Measurements from ENCODE around the gene FAM83C. TPM values are rescaled to one million over a fixed set of nuclear protein-coding genes. Genes with fewer than 3 reads are reported as not detected.

FAM83C gene
- total RNA-seq, 1 donor from 2014 or later, result not detected

GRCh38 chr20:35305682-35306556, 13.7 kb upstream of the FAM83C start:
- H3K4me3 Mint-ChIP-seq, result no peak overlapping the region
- ChIA-PET CTCF (interaction anchor here (0.9 to 1.9 kb wide), 4 partner anchors 11 to 141 kb away, joined by 3 to 5 read pairs (median 4); no protein-coding TSS in a partner anchor), POLR2A (interaction anchor here (0.6 to 1.7 kb wide), 5 partner anchors 28 to 863 kb away, joined by 3 to 7 read pairs (median 3); partner anchors contain the start of gene MMP24OS)
- intact Hi-C loops (cut with micrococcal nuclease), result no loop called here
- DNase-seq (no peak), ATAC-seq (ENCODE audit: low read depth) (peak; percentile 72)
- no peaks in the 10 kb centered on the region for H3K27me3 Mint-ChIP-seq
- H3K9me3 Mint-ChIP-seq, result no peaks in the 10 kb centered on the region
- H3K27ac Mint-ChIP-seq, result peak overlapping the region; percentile 41
- H3K4me1 Mint-ChIP-seq, result peaks cover 11% of the 10 kb centered on the region
- H3K36me3 Mint-ChIP-seq (ENCODE audit: low read depth), result peaks cover 28% of the 10 kb centered on the region
- TF ChIP-seq CTCF (IDR thresholded peaks at IDR 0.05), result no peak

GRCh38 chr20:35304956-35305355, 12.7 kb upstream of the FAM83C start:
- ChIA-PET POLR2A (interaction anchor here (0.6 to 1.7 kb wide), 4 partner anchors 27 to 610 kb away, joined by 3 to 7 read pairs (median 4); partner anchors contain the start of gene MMP24OS), CTCF (interaction anchor here (0.6 to 2.4 kb wide), 4 partner anchors 12 to 142 kb away, joined by 3 to 14 read pairs (median 4); no protein-coding TSS in a partner anchor)
- DNase-seq (no peak), ATAC-seq (ENCODE audit: low read depth) (no peak)
- Mint-ChIP-seq H3K27ac (no peak overlapping the region), H3K4me3 (no peak overlapping the region), H3K9me3 (no peaks in the 10 kb centered on the region), H3K27me3 (no peaks in the 10 kb centered on the region), H3K4me1 (peaks cover 11% of the 10 kb centered on the region), H3K36me3 (ENCODE audit: low read depth) (peaks cover 24% of the 10 kb centered on the region)
- TF ChIP-seq CTCF (IDR thresholded peaks at IDR 0.05), result no peak
- intact Hi-C loops (cut with micrococcal nuclease), result loop anchor here (1.0 kb wide), 1 partner anchor 142 kb away; no protein-coding TSS in a partner anchor

GRCh38 chr20:35303735-35304491, 11.7 kb upstream of the FAM83C start:
- no peak overlapping the region for H3K27ac Mint-ChIP-seq

GRCh38 chr20:35303382-35303734, 11.1 kb upstream of the FAM83C start:
- POLR2A ChIA-PET, result interaction anchor here (0.6 to 1.1 kb wide), 2 partner anchors 19 to 511 kb away, joined by 3 to 10 read pairs; no protein-coding TSS in a partner anchor
- H3K27ac Mint-ChIP-seq, result no peak overlapping the region
- intact Hi-C loops (cut with micrococcal nuclease), result loop anchor here (1.0 to 2.0 kb wide), 3 partner anchors 19 to 136 kb away; partner anchors contain the start of gene EIF6

More at GRCh38 chr20:35303735-35304491, 11.7 kb upstream of the FAM83C start:
- ChIA-PET POLR2A (interaction anchor here (0.6 to 1.1 kb wide), 2 partner anchors 20 to 510 kb away, joined by 3 to 10 read pairs; no protein-coding TSS in a partner anchor), CTCF (interaction anchor here (0.7 to 2.4 kb wide), 12 partner anchors 9 to 393 kb away, joined by 3 to 14 read pairs (median 4); no protein-coding TSS in a partner anchor)
- peak; percentile 28 for TF ChIP-seq CTCF (IDR thresholded peaks at IDR 0.05)
- peaks cover 11% of the 10 kb centered on the region for H3K4me1 Mint-ChIP-seq
- intact Hi-C loops (cut with micrococcal nuclease), result loop anchor here (1.0 to 2.0 kb wide), 4 partner anchors 19 to 143 kb away; partner anchors contain the start of gene EIF6
- H3K4me3 Mint-ChIP-seq, result no peak overlapping the region
- no peaks in the 10 kb centered on the region for H3K27me3 Mint-ChIP-seq
- H3K9me3 Mint-ChIP-seq, result no peaks in the 10 kb centered on the region
- DNase-seq, result peak; percentile 57
- peaks cover 16% of the 10 kb centered on the region for H3K36me3 Mint-ChIP-seq (ENCODE audit: low read depth)
- peak; percentile 84 for ATAC-seq (ENCODE audit: low read depth)

More at GRCh38 chr20:35303382-35303734, 11.1 kb upstream of the FAM83C start:
- DNase-seq, result no peak
- H3K27me3 Mint-ChIP-seq, result no peaks in the 10 kb centered on the region
- CTCF ChIA-PET, result interaction anchor here (0.7 to 2.4 kb wide), 11 partner anchors 8 to 392 kb away, joined by 3 to 14 read pairs (median 3); no protein-coding TSS in a partner anchor
- H3K9me3 Mint-ChIP-seq, result no peaks in the 10 kb centered on the region
- no peak for TF ChIP-seq CTCF (IDR thresholded peaks at IDR 0.05)
- ATAC-seq (ENCODE audit: low read depth), result no peak
- peaks cover 16% of the 10 kb centered on the region for H3K36me3 Mint-ChIP-seq (ENCODE audit: low read depth)
- H3K4me1 Mint-ChIP-seq, result peaks cover 11% of the 10 kb centered on the region
- no peak overlapping the region for H3K4me3 Mint-ChIP-seq

Measured in activated B cell treated with CpG ODN at 0.5 μM for 24 hours (primary cell).